Mesendoderm (in vitro differentiated cells): ENCODE results near the gene HOTAIR. TPM values are rescaled to one million over a fixed set of nuclear protein-coding genes. Genes with fewer than 3 reads are reported as not detected.

Source experiments
- small RNA-seq: library from polyadenylated mRNA; stranded (forward); fragments of <200 nt; extraction: miRNeasy Mini kit (QIAGEN cat#:217004); gene quantifications from one replicate; pipeline ENCODE3, GENCODE V24; 2013; ENCODE audit not compliant: insufficient read depth

HOTAIR gene

Small RNA genes within 50 kb of the gene (small RNA-seq; reads per million reads assigned to genes)
- gene AC012531.3 (not detected), gene AC012531.4 (not detected), gene MIR196A2 (1.3 reads per million), gene RF01905 (not detected), gene RF01906 (not detected)
